Measurements from ENCODE around the gene MPP3.

The MPP3 gene

DNA sequence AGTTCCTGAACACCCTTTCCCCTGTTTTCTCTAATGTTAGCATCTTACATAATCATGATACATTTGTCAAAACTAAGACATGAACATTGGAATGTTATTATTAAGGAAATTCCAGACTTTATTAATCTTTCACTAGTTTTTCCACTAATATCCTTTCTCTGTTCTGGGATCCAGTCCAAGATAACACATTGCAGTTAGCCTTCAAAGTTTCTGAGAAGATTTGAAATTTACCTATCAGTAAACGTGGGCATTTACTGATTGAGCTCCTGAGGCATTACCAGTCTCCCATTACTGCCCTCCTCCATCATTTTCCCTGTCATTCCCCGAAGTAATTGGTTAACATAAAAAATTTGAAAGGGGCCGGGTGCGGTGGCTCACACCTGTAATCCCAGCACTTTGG lies 8.3 kb upstream of the MPP3 start:
- in situ Hi-C loops (cut with MboI; ENCODE audit: low pct_unique_long_range_greater_than_20kb, low sequenced_read_pairs) = no loop called here
- no peak for DNase-seq

DNA sequence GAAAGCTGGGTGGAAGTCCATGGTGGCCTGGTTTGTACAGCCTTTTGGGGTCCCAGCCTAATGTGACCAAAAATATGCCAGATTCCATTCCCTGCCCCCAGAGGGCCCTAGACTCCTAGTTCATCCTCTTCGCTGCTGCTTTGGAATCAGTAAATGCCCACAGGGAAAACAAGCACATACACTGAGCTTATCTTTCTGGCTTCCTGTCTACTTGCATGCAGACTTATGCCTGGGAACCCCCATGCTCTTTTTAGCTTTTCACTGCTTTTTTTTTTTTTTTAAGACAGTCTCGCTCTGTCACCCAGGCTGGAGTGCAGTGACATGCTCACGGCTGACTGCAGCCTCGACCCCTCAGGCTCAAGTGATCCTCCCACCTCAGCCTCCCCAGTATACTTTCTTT lies 7.9 kb upstream of the MPP3 start:
- peak; percentile 38 for DNase-seq
- in situ Hi-C loops (cut with MboI; ENCODE audit: low pct_unique_long_range_greater_than_20kb, low sequenced_read_pairs) = no loop called here

DNA sequence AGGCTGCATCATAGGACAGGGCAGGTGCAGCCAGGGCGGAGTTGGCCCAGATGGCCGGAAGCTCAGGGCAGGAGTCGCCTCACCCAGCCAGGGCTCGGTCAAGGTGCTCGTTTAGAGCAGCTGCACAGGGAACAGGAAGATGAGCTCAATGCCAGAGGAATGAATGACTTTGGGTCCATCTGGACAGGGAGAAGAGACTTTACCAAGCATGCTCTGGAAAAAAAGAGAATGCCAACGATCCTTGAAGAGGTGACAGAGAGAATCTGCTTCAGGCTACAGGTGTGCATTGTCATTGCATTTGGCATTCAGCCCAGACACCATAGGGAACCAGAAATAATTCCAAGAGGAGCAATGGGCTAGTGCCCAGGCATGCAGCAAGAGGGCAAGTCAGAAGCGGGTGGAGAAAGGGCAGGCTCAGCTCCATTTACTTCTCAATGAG lies 6.7 kb upstream of the MPP3 start:
- DNase-seq = no peak
- in situ Hi-C loops (cut with MboI; ENCODE audit: low pct_unique_long_range_greater_than_20kb, low sequenced_read_pairs) = no loop called here

DNA sequence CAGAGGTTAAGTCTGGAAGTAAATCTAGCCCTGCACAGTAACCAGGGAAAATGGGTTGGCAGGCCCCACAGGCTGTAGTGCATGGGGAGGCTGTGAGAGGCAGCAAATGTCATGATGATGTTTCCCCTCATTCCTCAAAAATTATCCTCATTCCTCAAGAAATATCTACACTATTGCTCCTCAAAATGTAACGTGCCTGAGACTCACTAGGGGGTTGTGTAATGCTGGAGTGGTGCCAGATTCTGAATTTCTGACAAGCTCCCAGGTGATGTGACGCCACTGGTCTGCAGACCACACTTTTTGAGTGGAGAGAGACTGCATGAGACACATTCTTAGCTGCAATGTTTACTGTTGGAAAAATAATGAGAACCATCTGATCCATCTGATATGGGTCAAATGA lies 1.2 kb upstream of the MPP3 start:
- in situ Hi-C loops (cut with MboI; ENCODE audit: low pct_unique_long_range_greater_than_20kb, low sequenced_read_pairs) = no loop called here

DNA sequence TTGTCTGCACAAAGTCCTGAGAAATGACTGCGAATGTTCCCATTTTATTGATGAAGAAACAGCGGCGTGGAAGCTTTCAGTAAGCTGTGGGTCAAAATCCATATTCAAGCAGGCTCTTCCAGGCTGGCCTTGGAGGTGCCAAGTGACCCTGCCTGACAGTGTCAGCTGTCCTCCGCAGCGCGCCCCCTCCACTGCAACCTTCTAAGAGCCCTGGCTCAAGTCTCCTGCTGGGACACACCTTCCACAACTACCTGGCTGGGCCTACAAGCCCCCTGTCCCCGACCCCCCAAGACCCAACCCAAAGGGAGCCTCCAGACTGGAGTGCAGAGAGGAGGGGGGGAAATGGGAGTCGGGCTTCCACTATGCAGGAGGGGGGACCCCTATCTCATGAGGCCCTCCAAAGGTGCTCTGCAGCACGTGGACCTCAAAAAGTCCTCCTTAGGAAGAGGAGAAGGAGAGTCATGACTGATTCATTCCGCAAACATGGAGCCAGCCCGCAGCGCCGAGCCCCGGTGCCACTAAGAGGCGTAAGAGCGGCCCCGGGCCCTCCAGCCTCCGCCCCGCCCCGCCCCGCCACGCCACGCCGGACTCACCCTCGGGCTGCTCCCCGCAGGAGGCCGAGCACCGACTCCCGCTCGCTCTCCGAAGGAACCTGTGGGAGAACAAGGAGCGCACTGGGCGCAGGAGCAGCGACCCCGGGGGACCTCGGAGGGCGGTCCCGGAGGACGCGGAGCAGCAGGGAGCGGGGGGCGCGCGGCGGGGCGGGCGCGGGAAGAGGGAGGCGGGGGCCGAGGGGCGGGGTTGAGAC lies 574 bp downstream of the MPP3 start:
- peak; percentile 24 for DNase-seq
- in situ Hi-C loops (cut with MboI; ENCODE audit: low pct_unique_long_range_greater_than_20kb, low sequenced_read_pairs) = no loop called here

More for the DNA sequence above, 1.2 kb upstream of the MPP3 start:
- peak; percentile 3 for DNase-seq

DNA sequence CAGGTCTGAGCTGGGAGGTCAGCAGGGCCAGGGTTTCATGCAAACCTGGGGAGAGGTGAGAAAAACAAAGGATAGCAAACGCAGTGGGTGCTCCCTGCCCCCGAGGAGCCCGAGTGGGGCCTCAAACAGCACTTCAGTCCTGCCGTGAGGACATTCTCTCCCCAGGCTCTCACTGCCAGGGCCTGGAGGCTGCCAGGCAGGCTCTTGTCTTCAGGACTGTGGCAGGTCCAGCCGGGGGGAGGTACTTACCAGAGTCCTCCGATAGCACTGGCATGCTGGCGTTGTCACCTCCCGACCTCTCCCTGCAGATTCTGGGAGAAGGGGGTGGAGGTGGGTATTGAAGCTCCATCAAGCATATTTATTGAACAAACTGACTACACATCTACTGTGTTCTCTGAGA lies 1.3 kb downstream of the MPP3 start:
- no peak for DNase-seq
- in situ Hi-C loops (cut with MboI; ENCODE audit: low pct_unique_long_range_greater_than_20kb, low sequenced_read_pairs) = no loop called here

DNA sequence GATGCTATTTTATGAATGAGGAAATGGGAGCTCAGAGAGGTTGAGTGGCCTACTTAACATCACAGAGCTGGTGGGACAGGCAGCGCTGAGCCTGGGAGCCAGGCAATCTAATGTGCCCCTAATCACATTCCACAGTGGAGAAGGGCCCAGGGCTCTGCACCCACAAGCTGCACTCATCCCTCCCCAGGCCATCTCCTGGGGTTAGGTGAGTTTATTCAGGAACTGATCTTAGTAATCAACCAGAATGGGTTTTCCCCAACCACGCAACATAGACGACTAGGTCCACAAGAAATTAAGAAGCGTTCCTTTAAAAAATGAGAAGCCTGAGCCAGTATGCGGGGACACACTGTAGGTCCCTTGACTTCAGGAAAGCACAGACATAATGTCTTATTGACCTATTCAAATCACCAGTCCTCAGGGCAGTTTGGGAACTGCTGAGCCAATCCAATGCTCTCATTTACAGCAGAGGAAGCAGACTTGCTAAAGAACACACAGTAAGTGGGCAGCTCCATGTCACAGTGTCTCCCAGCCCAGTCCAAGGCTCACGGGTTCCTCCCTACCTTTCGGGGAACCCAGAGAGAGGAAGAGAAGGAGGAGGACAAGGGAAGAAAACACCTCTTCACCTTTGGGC lies 2.3 kb downstream of the MPP3 start:
- in situ Hi-C loops (cut with MboI; ENCODE audit: low pct_unique_long_range_greater_than_20kb, low sequenced_read_pairs) = no loop called here
- no peak for DNase-seq

DNA sequence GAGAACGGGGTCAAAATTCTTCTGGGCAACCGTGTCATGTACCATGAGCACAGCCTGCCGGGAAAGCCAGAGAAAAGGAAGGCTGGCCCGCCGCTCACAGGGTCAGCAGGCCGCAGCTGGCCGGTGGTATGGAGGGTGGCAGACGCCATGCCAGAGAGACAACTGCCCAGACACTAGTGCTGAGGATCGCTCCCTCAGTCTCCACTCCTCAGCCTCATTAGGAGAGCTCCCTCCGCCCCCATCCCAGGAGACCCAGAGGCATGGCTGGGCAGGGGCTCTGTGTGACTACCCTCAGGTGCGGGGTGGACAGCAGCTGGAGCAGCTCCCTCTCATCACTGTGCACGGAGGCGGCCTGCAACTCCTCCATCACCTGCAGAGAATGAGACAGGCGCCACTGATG lies 3.2 kb downstream of the MPP3 start:
- in situ Hi-C loops (cut with MboI; ENCODE audit: low pct_unique_long_range_greater_than_20kb, low sequenced_read_pairs) = no loop called here
- no peak for DNase-seq

DNA sequence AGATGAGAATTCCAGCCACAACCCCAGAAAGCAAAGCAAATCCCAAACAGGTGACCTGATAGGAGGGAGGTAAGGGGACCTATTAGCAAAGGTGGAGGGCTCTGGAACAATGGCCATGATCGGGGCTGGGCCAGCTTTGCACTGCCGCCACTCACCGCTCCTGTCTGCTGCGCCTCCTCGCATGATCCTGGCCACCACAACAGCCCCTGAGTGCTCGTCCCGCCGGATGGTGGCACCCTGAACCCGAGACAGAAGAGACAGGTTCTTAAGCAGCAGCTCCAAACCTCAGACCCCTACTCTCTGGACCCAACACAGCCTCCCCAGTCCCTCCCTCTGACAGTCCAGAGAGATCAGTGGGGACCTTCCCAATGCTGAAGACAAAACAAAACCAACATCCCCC lies 5.3 kb downstream of the MPP3 start:
- no peak for DNase-seq
- in situ Hi-C loops (cut with MboI; ENCODE audit: low pct_unique_long_range_greater_than_20kb, low sequenced_read_pairs) = no loop called here

DNA sequence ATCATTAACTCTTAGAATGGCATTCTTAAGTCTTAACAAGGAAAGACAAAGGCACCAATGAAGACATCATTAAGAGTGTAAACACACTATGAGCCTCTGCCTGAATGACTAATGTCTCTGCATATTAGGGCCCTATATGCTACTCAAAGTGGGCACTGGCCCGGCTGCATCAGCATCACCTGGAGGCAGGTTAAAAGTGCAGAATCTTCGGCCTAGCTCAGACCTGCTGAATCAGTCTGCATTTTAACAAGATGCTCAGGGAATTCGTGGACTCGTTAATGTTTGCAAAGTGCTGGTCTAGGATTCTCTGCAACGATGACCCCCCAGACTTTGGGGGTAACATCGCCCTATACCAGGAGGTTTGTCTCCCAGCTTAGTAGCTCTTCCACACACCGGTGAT lies 6.7 kb downstream of the MPP3 start:
- DNase-seq = no peak
- in situ Hi-C loops (cut with MboI; ENCODE audit: low pct_unique_long_range_greater_than_20kb, low sequenced_read_pairs) = no loop called here

DNA sequence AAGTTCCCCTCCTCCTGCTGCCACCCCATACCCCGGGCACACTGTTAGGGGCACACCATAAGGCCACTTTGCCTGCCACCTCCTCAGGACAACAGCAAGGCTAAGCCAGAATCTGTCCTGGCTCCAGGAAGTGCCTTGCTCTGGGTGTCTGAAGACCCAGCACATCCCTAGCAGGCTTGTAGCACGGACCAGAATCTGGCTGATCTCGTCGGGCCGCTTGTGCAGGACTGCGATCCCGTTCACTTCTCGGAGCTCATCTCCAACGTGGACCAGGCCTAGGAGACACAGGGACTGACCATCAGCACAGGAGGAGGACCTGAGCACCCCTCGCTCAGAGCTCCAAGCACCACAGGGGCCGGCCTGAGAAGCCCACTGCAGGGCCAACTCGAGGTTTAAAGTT lies 7.4 kb downstream of the MPP3 start:
- in situ Hi-C loops (cut with MboI; ENCODE audit: low pct_unique_long_range_greater_than_20kb, low sequenced_read_pairs) = no loop called here

DNA sequence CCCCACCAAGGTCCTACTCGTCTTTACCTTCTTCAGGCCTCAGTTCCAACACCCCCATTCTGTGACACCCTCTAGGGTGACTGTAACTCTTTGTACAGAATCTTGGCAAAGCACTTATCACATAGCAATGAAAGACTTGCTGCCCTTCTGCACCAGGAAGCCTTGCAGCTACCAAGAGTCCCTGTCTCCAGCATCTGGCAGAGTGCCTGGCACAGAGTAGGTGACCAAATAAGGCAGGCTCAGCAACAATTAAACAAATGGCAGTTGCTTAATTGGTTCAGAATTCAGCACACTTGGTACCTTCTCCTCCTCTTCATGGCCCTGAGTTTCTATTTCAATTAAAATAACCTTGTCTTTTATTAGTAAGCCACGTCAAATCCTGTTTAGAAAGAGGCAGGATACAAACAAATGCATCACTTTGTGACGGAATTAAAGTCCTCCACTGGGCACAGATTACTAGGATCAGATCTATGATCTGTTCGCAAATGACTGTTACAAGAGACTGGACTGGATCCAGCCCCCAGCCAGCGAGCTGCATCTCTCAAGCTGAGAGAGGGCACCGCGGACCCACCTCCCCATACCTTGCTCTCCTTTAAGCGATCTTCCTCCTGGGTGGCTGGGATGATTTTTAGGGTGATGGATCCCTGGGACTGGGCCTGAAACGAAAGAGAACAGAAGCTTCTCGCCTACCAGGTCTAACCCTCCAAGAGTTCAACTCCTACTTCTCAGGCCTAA lies 9.4 kb downstream of the MPP3 start:
- no peak for DNase-seq
- in situ Hi-C loops (cut with MboI; ENCODE audit: low pct_unique_long_range_greater_than_20kb, low sequenced_read_pairs) = no loop called here

More for the DNA sequence above, 7.4 kb downstream of the MPP3 start:
- no peak for DNase-seq

DNA sequence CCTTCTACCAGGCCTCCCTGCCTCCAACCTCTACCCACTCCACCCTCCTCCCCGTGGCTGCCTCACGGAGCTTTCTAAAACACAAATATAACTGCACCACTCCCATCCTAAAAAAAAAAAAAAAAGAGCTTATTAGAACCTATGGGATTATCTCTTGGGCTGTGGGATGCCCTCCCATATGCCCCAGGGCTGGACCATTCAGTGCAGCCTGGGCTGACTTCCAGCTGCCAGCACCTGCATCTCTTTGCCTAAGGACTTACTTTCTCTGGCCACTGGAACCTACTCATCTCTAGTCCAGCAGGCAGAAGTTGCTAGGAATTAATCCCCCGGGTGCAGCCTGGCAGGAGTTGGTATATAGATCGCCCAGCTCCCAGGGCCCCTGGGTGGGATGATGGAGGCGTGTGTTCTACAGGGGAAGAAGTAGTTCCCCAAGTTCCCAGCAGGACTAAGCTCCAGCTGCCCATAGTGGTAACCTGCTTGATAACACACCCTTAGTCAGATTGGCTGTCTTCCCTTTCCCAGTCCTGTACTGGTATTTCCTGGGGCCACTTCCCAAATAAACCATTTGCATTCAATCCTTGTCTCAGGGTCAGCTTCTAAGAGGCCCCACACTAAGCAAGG lies 10.3 kb downstream of the MPP3 start:
- no peak for DNase-seq
- in situ Hi-C loops (cut with MboI; ENCODE audit: low pct_unique_long_range_greater_than_20kb, low sequenced_read_pairs) = no loop called here

DNA sequence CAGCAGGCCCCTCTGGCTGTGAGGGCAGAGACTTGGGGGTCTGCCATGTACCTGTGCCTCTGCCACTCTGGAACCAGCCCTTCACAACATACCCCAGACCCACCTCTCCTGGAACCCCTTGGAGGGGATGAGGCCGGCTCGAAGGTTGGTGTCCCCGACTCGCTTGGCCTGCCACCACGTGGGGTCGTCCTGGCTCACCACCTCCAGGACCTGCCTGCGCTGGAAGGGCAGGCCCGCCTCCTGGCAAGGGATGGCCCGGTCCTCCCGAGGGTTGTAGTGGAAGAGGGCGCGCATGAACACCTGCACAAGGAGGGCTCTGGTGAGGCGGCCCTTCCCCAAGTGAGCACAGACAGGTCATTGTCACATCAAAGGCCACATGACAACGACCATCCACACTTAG lies 12.2 kb downstream of the MPP3 start:
- no peak for DNase-seq
- in situ Hi-C loops (cut with MboI; ENCODE audit: low pct_unique_long_range_greater_than_20kb, low sequenced_read_pairs) = no loop called here

DNA sequence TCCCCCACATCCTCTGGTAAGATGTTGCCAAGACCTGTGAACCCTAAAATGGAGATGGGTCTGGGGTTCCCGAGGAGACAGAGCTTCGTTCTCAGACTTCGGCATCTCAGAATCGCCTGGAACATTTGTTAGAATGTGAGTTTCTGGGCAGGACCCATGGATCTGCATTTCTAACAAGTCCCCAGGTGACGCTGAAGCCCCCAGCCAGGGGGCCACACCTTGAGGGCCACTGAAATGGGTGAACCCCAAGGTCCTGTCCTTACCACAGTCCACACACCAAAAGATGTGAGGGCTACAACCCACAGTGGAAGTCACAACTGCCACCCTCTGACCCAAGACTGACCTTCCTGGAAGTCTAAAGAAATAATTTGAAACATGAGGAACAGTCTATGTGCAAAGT lies 14.0 kb downstream of the MPP3 start:
- no peak for DNase-seq
- in situ Hi-C loops (cut with MboI; ENCODE audit: low pct_unique_long_range_greater_than_20kb, low sequenced_read_pairs) = no loop called here

DNA sequence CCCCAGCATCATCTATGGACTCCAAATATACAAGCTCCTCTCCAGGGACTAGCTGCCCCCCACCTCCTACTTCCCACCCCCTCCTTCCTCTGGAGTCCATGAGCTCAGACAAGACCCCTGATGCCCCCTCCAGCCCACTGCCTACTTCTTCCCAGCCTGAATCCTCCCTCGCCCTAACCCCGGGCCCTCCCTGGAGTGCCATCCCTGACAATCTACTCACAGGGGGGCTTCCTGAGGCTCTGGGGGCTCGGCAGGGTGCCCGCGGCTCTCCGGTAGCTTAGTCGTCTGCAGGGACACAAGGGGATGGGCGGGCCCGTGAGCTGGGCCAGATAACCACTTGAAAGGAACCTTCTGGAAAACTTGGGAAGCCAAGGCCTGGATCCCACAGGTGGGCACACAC lies 15.1 kb downstream of the MPP3 start:
- DNase-seq = no peak
- in situ Hi-C loops (cut with MboI; ENCODE audit: low pct_unique_long_range_greater_than_20kb, low sequenced_read_pairs) = no loop called here

DNA sequence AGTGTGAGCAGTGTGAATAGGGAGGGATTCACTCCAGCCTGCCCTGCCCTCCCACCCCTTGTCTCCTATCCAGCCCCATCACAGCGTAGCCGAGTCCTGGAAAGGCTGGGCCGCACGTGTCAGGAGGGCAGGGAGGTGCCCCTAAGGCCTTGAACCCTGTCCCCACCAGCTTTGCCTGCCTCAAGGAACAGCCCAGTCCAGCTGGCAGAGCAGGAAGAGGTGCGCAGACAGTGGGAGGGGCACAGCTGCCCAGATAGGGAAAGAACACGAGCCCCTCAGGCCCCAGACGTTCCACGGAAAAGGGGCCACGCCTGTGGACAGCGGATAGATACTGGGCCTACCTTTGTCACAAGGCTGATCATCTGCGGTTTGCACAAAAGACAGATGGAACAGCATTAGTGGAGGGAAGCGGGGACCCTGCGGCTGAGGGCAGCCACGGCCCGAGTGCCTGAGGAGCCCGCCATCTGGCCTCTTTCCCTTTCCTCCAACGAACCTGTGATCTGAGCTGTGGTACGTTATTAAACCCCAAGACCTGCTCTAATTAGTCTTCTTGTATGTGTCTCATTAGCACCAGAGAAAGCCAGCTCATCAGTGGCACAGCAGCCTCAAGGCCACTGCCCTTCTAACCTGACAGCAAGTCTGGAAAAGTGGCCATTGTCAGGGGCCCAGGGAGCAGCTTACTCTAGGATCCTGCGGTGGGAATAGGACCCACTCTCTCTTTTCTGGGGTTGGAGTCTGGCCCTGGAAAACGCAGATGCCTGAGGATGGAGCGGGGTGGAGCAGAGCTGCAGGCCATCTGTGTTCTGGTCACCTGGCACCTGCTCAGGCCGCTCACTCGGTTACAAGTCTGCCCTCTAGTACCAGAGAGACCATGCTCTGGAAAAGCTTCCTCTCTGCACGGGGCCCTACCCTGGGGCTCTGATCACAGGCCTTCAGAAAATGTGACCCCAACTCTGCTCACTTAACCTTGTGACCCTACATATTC lies 16.3 kb downstream of the MPP3 start:
- DNase-seq = no peak
- in situ Hi-C loops (cut with MboI; ENCODE audit: low pct_unique_long_range_greater_than_20kb, low sequenced_read_pairs) = no loop called here

DNA sequence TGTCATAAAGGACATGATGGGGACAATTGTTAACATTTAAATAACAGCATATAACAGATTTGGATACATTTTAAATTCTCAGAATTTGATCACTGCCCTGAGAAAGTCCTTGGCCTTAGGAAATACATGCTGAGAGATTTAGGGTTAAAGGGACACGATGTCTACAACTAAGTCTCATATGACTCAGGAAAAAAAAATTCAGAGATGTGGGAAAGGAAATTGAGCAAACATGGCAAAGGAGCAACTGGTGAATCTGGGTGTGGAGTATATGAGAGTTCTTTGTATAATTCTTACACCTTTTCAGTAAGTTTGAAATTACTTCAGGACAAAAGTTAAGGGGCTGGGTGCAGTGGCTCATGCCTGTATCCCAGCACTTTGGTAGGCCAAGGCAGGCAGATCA lies 18.2 kb downstream of the MPP3 start:
- no peak for DNase-seq
- in situ Hi-C loops (cut with MboI; ENCODE audit: low pct_unique_long_range_greater_than_20kb, low sequenced_read_pairs) = no loop called here

DNA sequence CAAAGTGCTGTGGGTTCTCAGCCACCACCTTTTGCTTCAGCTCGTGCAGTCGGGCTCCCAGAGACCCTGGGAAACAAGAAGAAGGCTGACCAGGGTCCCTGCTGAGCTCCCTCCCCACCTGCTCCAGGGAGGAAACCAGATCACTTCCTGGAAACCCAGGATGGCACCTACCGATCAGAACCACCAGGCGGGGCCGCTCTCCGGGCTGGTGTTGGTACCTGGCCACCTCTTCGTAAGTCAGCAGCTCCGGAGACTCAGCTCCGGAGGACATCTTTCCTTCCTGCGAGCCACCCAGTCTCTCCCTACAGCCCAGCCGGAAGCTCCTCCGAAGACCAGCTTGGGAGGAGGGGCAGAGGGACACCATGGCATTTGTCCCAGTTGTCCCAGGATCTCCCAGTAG lies 18.9 kb downstream of the MPP3 start:
- DNase-seq = no peak
- in situ Hi-C loops (cut with MboI; ENCODE audit: low pct_unique_long_range_greater_than_20kb, low sequenced_read_pairs) = no loop called here
